Measurements from ENCODE around the gene SCAMP2. TPM values are rescaled to one million over a fixed set of nuclear protein-coding genes. Genes with fewer than 3 reads are reported as not detected.

SCAMP2 gene
- total RNA-seq, 2 experiments from 2014 or later: 77.6 to 79.5 TPM

DNA sequence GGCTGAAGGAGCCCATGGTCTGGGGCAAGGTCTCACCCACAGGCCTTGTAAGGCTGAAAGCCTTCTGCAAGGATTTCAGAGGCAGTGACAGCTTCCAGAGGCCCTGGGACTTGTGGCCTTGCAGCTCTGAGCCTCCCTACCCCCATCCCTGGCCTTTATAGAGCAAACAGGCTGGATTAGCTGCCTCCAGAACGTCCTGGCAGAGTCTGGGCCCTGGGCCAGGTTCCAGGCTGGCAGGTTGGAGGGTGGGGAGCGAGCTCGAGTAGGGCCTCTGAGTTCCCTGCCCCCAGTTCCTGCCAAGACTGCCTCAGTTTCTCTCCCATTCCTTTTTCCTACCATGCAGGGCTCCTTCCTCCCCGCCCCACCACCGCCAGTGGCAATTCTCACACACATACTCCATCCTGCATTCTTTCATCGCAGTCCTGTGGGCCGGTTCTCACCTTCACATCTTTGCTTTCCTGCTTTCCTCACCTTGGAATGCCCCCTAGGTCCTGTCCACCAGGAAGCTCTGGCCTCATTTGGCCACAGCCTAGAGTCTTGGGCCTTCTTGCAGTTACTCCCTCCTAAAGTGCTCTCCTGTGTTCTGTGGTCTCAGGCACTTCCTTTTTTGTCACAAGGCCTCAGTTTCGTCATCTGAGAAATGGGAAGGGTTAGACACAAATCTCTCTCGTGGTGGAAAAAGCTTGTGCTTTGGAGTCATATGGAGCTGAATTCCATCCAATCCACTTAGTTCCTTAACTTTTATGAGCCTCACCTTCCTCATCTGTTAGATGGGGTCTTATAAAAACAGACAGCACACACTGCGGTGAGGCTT lies 57.8 kb downstream of the SCAMP2 start:
- ChIA-PET CTCF (interaction anchor here (0.8 to 1.6 kb wide), 3 partner anchors 10 to 86 kb away, joined by 3 to 4 read pairs (median 3); no protein-coding TSS in a partner anchor), POLR2A (interaction anchor here (0.7 kb wide), 1 partner anchor 14 kb away, joined by 3 read pairs; no protein-coding TSS in a partner anchor)
- H3K9me3 Mint-ChIP-seq: no peaks in the 10 kb centered on the region
- no peaks in the 10 kb centered on the region for H3K36me3 Mint-ChIP-seq
- no peaks in the 10 kb centered on the region for H3K27me3 Mint-ChIP-seq
- intact Hi-C loops (cut with micrococcal nuclease): no loop called here
- H3K4me1 Mint-ChIP-seq (ENCODE audit: low read depth): peaks cover 7% of the 10 kb centered on the region
- DNase-seq: no peak
- H3K27ac Mint-ChIP-seq: no peak overlapping the region
- no peak overlapping the region for H3K4me3 Mint-ChIP-seq

DNA sequence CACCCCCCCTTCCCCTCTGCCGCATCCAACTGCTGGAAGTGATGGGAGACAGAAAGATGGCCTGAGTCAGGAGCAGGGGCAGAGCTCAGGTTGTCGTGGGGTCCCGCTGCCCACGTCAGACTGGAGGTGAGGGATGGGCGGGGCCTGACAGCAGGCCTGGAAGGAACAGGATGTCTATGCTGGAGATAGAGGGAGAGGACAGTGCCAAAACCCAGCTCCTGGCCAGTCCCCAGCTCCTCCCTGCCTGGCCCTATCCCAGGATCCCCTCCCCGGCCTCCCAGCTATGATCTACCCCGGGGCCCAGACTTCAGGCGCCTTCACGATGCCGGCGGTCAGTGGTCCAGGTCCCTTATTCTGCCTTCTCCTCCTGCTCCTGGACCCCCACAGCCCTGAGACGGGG lies 60.6 kb downstream of the SCAMP2 start, which contains the start of gene LMAN1L:
TSS of gene LMAN1L (plus strand) at position 303 of the 400 bp plus-strand sequence. CDS start at position 323, 20 bp downstream.
- intact Hi-C loops (cut with micrococcal nuclease): no loop called here
- no peak for DNase-seq
- no peaks in the 10 kb centered on the region for H3K36me3 Mint-ChIP-seq
- CTCF ChIA-PET: interaction anchor here (1.3 to 1.4 kb wide), 2 partner anchors 13 to 41 kb away, joined by 3 to 4 read pairs; no protein-coding TSS in a partner anchor
- H3K27me3 Mint-ChIP-seq: no peaks in the 10 kb centered on the region
- POLR2A ChIA-PET: no interaction called here
- H3K27ac Mint-ChIP-seq: no peak within 1 kb of the TSS
- peaks cover 5% of the 10 kb centered on the region for H3K4me1 Mint-ChIP-seq (ENCODE audit: low read depth)
- no peaks in the 10 kb centered on the region for H3K9me3 Mint-ChIP-seq
- no peak within 1 kb of the TSS for H3K4me3 Mint-ChIP-seq

DNA sequence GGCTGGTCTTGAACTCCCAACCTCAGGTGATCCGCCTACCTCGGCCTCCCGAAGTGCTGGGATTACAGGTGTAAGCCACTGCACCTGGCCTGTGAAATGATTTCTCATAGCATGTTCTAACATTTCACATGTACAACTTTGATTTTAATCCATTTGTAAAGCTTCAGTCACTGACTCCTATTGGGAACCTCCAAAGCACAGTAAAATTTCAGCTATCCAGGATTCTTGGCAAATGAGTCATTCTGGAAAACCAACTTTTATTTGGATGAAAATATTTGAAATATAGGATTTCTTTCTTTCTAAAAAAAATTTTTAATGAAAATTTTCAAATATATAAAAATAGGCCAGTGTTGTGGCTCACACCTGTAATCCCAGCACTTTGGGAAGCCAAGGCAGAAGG lies 63.2 kb downstream of the SCAMP2 start:
- POLR2A ChIA-PET: no interaction called here
- DNase-seq: no peak
- Mint-ChIP-seq H3K9me3 (no peaks in the 10 kb centered on the region), H3K27ac (no peak overlapping the region), H3K36me3 (peaks cover under 1% of the 10 kb centered on the region), H3K27me3 (no peaks in the 10 kb centered on the region), H3K4me1 (ENCODE audit: low read depth) (peaks cover 10% of the 10 kb centered on the region), H3K4me3 (no peak overlapping the region)
- intact Hi-C loops (cut with micrococcal nuclease): no loop called here
- CTCF ChIA-PET: interaction anchor here (0.8 to 3.7 kb wide), 5 partner anchors 13 to 41 kb away, joined by 3 to 18 read pairs (median 5); no protein-coding TSS in a partner anchor

DNA sequence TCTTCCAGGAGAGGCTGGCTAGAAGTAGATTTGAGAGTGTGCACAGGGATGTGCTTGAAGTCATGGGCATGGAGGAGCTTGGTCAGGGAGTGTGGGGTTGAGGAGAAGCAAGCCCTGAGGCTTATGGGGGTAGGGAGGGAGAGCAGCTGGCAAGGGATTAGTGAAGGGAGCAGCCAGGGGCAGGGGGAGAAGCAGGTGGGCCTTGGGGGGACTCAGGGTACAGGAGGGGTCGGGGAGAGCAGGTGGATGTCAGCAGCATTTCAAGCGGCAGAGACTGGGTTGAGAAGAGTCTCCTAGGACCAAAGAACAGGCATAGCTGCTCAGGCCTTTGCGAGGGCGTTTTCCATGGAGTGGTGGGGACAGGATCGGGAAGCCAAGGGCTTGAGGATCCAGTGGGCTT lies 63.9 kb downstream of the SCAMP2 start:
- CTCF ChIA-PET: interaction anchor here (0.8 to 3.7 kb wide), 3 partner anchors 12 to 40 kb away, joined by 3 to 18 read pairs (median 5); no protein-coding TSS in a partner anchor

DNA sequence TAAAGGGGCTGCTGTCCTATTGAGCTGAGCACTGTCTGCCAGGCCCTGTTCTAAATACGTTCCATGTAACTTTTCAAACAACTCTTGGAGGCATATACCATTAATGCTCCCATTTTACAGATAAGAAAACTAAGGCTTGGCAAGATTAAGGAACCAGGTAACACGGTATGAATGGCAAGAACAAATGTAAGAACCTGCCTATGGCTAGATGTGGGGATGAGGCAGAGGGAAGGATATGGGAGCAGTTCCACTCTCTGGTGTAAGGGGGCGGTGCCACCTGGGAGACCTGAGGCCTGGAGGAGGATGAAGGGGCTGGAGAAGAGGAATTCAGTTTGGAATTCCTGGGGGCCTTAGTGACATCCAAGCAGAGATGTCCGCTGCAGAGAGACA lies 64.3 kb downstream of the SCAMP2 start:
- Mint-ChIP-seq H3K27me3 (no peaks in the 10 kb centered on the region), H3K27ac (no peak overlapping the region), H3K36me3 (peaks cover 8% of the 10 kb centered on the region), H3K4me1 (ENCODE audit: low read depth) (peaks cover 10% of the 10 kb centered on the region), H3K4me3 (no peak overlapping the region), H3K9me3 (no peaks in the 10 kb centered on the region)
- POLR2A ChIA-PET: interaction anchor here (0.6 to 1.0 kb wide), 2 partner anchors 21 to 38 kb away, joined by 3 read pairs; no protein-coding TSS in a partner anchor
- intact Hi-C loops (cut with micrococcal nuclease): no loop called here
- DNase-seq: no peak
- CTCF ChIA-PET: interaction anchor here (1.2 to 3.7 kb wide), 3 partner anchors 9 to 40 kb away, joined by 5 to 18 read pairs (median 6); no protein-coding TSS in a partner anchor

More for the DNA sequence above, 63.9 kb downstream of the SCAMP2 start:
- intact Hi-C loops (cut with micrococcal nuclease): no loop called here
- H3K4me3 Mint-ChIP-seq: no peak overlapping the region
- H3K9me3 Mint-ChIP-seq: no peaks in the 10 kb centered on the region
- no peak for DNase-seq
- peaks cover 4% of the 10 kb centered on the region for H3K36me3 Mint-ChIP-seq
- no peaks in the 10 kb centered on the region for H3K27me3 Mint-ChIP-seq
- no peak overlapping the region for H3K27ac Mint-ChIP-seq
- peaks cover 10% of the 10 kb centered on the region for H3K4me1 Mint-ChIP-seq (ENCODE audit: low read depth)
- POLR2A ChIA-PET: interaction anchor here (0.6 kb wide), 1 partner anchor 21 kb away, joined by 3 read pairs; no protein-coding TSS in a partner anchor

DNA sequence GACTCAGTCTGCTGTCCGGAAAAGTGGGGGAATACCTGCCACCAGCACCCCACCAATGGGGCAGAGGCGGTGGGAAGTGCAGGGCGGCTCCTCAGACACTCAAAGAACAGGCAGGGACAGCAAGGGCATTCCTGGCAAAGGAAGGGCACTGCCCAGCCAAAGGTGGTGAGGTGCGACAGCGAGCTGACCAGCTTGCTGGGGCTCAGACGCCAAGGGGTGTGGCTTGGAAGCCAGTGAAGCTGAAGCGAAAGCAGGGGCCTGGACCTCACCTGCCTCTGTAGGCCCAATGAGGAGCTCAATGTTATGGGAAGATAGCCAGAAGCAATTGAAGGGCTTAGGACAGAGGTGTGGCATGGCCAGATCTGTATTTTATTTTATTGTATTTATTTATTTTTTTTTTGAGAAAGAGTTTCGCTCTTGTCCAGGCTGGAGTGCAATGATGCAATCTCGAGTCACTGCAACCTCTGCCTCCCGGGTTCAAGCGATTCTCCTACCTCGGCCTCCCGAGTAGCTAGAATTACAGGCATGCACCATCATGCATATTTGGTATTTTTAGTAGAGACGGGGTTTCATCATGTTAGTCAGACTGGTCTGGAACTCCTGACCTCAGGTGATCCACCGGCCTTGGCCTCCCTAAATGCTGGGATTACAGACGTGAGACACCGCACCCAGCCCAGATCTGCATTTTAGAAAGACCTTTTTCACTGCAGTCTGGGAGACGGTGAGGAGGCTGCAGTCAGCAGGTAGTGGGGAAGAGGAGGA lies 64.9 kb downstream of the SCAMP2 start:
- H3K4me1 Mint-ChIP-seq (ENCODE audit: low read depth): peaks cover 10% of the 10 kb centered on the region
- peaks cover 9% of the 10 kb centered on the region for H3K36me3 Mint-ChIP-seq
- intact Hi-C loops (cut with micrococcal nuclease): no loop called here
- no peak for DNase-seq
- H3K4me3 Mint-ChIP-seq: no peak overlapping the region
- peak overlapping the region; percentile 52 for H3K27ac Mint-ChIP-seq
- ChIA-PET POLR2A (interaction anchor here (0.6 to 1.2 kb wide), 5 partner anchors 22 to 99 kb away, joined by 3 to 7 read pairs (median 3); partner anchors contain the start of genes CSK and FAM219B), CTCF (interaction anchor here (0.9 to 3.7 kb wide), 5 partner anchors 9 to 93 kb away, joined by 3 to 18 read pairs (median 6); no protein-coding TSS in a partner anchor)
- no peaks in the 10 kb centered on the region for H3K27me3 Mint-ChIP-seq
- no peaks in the 10 kb centered on the region for H3K9me3 Mint-ChIP-seq

DNA sequence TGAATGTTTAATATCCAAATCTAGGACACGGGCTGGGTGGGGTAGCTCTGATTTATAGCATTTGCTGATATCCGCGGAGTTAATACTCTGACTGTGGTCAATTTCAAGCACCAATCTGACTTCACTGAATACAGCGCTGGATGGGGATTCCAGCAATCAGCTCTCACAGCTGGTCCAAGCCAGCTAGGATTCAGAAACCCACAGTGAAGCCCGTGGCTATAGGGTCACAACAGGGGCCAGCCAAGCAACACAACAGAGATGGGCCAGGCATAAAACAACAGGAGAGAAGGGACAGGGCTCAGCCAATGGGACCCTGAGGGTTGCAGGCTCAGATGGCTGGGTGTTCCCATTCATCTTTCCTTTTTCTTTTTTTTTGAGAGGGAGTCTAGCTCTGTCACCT lies 65.9 kb downstream of the SCAMP2 start:
- Mint-ChIP-seq H3K36me3 (peaks cover 15% of the 10 kb centered on the region), H3K9me3 (no peaks in the 10 kb centered on the region), H3K4me1 (ENCODE audit: low read depth) (peaks cover 10% of the 10 kb centered on the region), H3K4me3 (no peak overlapping the region), H3K27me3 (no peaks in the 10 kb centered on the region), H3K27ac (no peak overlapping the region)
- intact Hi-C loops (cut with micrococcal nuclease): no loop called here
- DNase-seq: no peak
- POLR2A ChIA-PET: interaction anchor here (0.9 to 1.2 kb wide), 3 partner anchors 23 to 100 kb away, joined by 3 to 7 read pairs (median 3); partner anchors contain the start of gene FAM219B
- CTCF ChIA-PET: interaction anchor here (1.0 to 3.7 kb wide), 5 partner anchors 8 to 36 kb away, joined by 3 to 18 read pairs (median 6); no protein-coding TSS in a partner anchor

DNA sequence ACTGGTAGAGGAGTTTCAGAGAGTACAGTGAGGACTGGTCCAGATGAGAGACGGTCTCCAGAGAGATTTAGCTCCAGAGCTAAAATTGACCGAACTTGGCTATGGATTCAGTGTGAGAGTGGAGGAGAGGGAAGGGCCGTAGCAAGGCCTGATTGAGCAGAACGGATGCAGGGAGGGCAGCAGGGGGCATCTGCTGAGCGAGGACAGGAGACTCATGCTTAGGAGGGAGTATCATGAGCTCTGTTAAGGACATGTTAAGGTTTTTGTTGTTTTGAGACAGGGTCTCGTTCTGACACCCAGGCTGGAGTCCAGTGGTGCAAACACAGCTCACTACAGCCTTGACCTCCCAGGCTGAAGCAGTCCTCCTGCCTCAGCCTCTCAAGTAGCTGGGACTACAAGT lies 68.2 kb downstream of the SCAMP2 start:
- DNase-seq: no peak
- H3K27ac Mint-ChIP-seq: peak overlapping the region; percentile 47
- POLR2A ChIA-PET: interaction anchor here (0.6 to 1.1 kb wide), 3 partner anchors 12 to 31 kb away, joined by 3 to 4 read pairs (median 4); no protein-coding TSS in a partner anchor
- peaks cover 15% of the 10 kb centered on the region for H3K4me1 Mint-ChIP-seq (ENCODE audit: low read depth)
- no peaks in the 10 kb centered on the region for H3K27me3 Mint-ChIP-seq
- H3K4me3 Mint-ChIP-seq: no peak overlapping the region
- intact Hi-C loops (cut with micrococcal nuclease): no loop called here
- CTCF ChIA-PET: interaction anchor here (0.9 to 20.5 kb wide), 6 partner anchors 10 to 97 kb away, joined by 3 to 1220 read pairs (median 4); partner anchors contain the start of gene CSK
- H3K9me3 Mint-ChIP-seq: no peaks in the 10 kb centered on the region
- peaks cover 34% of the 10 kb centered on the region for H3K36me3 Mint-ChIP-seq

DNA sequence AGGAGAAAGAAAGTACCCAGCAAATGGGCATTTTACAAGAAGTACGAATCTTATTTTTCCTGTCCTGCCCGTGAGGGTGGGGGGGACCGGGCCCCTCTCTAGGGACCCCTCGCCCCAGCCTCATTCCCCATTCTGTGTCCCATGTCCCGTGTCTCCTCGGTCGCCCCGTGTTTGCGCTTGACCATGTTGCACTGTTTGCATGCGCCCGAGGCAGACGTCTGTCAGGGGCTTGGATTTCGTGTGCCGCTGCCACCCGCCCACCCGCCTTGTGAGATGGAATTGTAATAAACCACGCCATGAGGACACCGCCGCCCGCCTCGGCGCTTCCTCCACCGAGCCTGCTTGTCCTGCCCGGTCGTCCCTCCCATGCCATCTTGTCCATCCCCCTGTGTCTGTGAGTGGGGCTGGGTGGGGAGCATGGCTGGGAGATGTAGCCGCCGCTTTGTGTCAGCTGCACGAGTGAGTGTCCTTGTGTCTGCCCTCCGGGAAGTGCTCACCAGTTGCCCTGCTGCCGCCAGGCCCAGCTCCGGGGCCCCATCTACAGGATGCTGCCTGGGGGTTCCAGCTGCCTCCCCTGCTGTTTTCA lies 70.2 kb downstream of the SCAMP2 start:
- no peaks in the 10 kb centered on the region for H3K9me3 Mint-ChIP-seq
- ChIA-PET CTCF (interaction anchor here (20.5 kb wide), 1 partner anchor 25 kb away, joined by 1220 read pairs; the partner anchor contains the start of gene CSK), POLR2A (no interaction called here)
- DNase-seq: no peak
- intact Hi-C loops (cut with micrococcal nuclease): no loop called here
- peaks cover 53% of the 10 kb centered on the region for H3K36me3 Mint-ChIP-seq
- no peaks in the 10 kb centered on the region for H3K27me3 Mint-ChIP-seq
- no peak overlapping the region for H3K27ac Mint-ChIP-seq
- H3K4me3 Mint-ChIP-seq: no peak overlapping the region
- H3K4me1 Mint-ChIP-seq (ENCODE audit: low read depth): peaks cover 32% of the 10 kb centered on the region

DNA sequence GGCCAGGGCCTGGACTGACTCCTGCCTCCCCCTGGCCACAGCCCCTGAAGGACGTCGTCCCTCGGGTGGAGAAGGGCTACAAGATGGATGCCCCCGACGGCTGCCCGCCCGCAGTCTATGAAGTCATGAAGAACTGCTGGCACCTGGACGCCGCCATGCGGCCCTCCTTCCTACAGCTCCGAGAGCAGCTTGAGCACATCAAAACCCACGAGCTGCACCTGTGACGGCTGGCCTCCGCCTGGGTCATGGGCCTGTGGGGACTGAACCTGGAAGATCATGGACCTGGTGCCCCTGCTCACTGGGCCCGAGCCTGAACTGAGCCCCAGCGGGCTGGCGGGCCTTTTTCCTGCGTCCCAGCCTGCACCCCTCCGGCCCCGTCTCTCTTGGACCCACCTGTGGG lies 70.9 kb downstream of the SCAMP2 start:
- Mint-ChIP-seq H3K4me1 (ENCODE audit: low read depth) (peaks cover 35% of the 10 kb centered on the region), H3K36me3 (peaks cover 54% of the 10 kb centered on the region), H3K4me3 (no peak overlapping the region), H3K9me3 (no peaks in the 10 kb centered on the region), H3K27ac (no peak overlapping the region), H3K27me3 (no peaks in the 10 kb centered on the region)
- CTCF ChIA-PET: interaction anchor here (20.5 kb wide), 1 partner anchor 25 kb away, joined by 1220 read pairs; the partner anchor contains the start of gene CSK
- no peak for DNase-seq
- POLR2A ChIA-PET: no interaction called here
- intact Hi-C loops (cut with micrococcal nuclease): no loop called here

DNA sequence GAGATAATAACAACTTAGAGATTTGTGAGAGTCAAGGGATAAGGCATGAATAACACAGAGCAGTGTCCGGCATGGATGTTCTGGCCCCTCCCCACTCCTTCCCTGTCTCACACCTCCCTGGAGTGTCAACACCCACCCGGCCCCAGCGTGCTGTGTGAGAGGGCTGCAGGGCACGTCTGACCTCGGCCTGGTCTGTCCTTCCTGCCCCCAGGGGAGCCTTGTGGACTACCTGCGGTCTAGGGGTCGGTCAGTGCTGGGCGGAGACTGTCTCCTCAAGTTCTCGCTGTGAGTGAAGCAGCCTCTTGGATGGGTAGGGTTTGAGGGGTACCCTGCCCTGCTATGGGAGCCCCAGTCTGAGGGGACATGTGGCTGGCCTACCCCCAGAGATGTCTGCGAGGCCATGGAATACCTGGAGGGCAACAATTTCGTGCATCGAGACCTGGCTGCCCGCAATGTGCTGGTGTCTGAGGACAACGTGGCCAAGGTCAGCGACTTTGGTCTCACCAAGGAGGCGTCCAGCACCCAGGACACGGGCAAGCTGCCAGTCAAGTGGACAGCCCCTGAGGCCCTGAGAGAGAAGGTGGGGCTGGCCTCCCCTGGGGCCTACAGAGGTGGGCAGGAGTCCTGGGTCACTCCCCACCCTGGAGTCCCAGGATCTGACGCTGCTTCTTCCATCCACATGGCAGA lies 71.7 kb downstream of the SCAMP2 start:
- ChIA-PET POLR2A (interaction anchor here (2.8 kb wide), 1 partner anchor 30 kb away, joined by 12 read pairs; no protein-coding TSS in a partner anchor), CTCF (interaction anchor here (20.5 kb wide), 1 partner anchor 24 kb away, joined by 1220 read pairs; the partner anchor contains the start of gene CSK)
- intact Hi-C loops (cut with micrococcal nuclease): no loop called here
- no peak for DNase-seq
- peaks cover 37% of the 10 kb centered on the region for H3K4me1 Mint-ChIP-seq (ENCODE audit: low read depth)
- peak overlapping the region; percentile 42 for H3K27ac Mint-ChIP-seq
- no peaks in the 10 kb centered on the region for H3K9me3 Mint-ChIP-seq
- H3K27me3 Mint-ChIP-seq: no peaks in the 10 kb centered on the region
- H3K36me3 Mint-ChIP-seq: peaks cover 54% of the 10 kb centered on the region
- no peak overlapping the region for H3K4me3 Mint-ChIP-seq

Data from activated CD4-positive, alpha-beta memory T cell treated with anti-CD3 and anti-CD28 coated beads for 36 hours (primary cell).